Left ventricle myocardium superior (tissue), 1 donor: ENCODE data around the gene RPP30. TPM values are rescaled to one million over a fixed set of nuclear protein-coding genes. Genes with fewer than 3 reads are reported as not detected.
A peak's percentile ranks its signal among the peaks of the same experiment; 100 is the strongest.

Experiments
- ATAC-seq: fragments of 200-7000 bp; cut with Tn5 transposase; one replicate; pipeline ENCODE4 v1.9.1; 2020; ENCODE audit warnings: mild to moderate bottlenecking, moderate library complexity
- DNase-seq: peaks from one replicate; pipeline ENCODE4 v3.0.0-alpha.2; 2020
- intact Hi-C: fragments of 100-400 bp; cut with micrococcal nuclease; formaldehyde crosslinking; loops from one replicate; pipeline ENCODE4 v1.11.0; 2022
- total RNA-seq: library from RNA; stranded (reverse); fragmentation: NEBNext Ultra II Directional; extraction: Animal tissue kit (Norgen Biotek cat#: 25700); gene quantifications from one replicate; pipeline ENCODE4 v1.2.1, GENCODE V29; 2021
- donor health status: DM: no; HTN: yes; CAD: no; lungs with severe emphysema.

The RPP30 gene
- total RNA-seq, 1 donor from 2014 or later: 30.9 TPM

DNA sequence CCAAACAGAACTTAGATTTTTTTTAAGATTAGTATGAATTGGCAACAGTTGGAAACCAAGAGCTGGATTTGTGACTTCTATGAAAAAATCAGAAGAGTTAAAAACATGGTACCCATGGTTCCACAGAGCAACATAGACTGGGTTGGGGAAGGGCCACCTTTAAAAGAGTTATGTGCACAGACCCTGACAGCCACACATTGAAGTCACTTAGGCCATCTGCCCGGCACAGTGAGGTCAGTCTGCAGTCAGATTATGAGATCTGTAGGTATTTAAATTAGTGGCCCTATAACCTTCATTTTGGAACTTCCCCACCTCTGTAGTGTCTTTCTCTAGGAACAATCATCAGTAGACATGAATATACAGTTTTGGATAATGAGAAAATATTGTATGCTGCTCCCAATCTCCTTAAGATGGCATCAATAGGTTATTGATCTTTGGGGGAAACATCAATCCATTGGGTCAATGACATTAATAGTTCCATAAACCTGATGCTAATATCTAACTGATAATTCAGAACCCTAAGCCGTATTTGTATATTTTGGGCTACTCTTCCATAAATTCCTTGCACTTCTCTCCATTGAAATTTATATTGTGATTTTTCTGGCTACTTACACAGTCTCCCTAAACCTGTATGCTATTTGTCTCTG is 42.1 kb downstream of the RPP30 start:
- no peak for ATAC-seq

DNA sequence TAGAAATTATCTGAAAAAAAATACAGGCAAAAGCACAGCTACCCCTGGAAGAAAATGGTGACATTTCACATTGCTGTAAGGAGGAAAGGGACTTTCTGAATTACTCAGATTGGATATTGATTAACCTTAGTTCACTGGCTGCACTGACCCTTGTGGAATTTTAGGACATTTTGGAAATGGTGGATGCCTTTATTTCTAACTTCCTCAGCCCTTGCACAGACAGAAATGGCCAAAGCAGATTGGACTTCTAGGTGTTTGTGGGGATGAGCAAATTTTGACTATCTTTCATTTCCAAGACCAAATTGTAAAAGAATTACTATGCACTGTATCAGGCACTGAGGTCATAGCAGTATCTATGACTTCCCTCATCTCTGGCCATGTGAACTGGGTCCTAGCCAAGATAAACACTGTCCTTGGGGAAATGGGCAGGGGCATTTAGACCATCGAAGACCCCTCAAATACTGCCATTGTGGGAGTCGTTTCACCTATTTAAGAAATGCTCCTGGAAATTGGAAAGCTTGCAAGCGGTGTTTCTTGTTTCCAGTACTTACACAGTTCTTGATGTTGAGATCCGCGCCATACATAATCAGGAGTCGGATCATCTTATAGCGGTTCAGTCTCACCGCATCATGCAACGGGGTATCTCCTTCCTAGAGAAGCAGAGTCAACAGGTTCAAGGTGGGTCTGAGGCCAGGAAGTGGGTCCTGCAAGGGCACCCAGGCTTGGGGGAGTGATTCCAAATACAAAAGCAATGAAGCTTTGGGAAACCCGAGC is 43.4 kb downstream of the RPP30 start:
- ATAC-seq (no peak), DNase-seq (no peak)
- intact Hi-C loops: no loop called here

More for the DNA sequence above, 42.1 kb downstream of the RPP30 start:
- intact Hi-C loops: no loop called here
- no peak for DNase-seq

DNA sequence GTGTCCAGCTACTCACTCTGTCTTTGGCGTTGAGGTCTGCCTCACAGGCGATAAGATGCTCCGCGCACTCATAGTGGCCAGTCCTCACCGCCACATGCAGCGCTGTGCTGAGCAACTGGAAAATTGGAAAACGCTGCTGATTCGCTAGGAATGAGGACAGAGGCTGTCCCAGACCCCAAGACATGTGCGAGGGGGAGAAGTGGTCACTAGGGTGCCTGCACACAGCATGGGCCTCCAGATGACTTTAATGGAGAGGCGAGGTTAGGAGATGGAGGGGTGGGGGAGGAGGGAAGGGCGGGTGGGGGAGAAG is 43.9 kb downstream of the RPP30 start:
- intact Hi-C loops: no loop called here
- DNase-seq: no peak
- ATAC-seq: no peak

DNA sequence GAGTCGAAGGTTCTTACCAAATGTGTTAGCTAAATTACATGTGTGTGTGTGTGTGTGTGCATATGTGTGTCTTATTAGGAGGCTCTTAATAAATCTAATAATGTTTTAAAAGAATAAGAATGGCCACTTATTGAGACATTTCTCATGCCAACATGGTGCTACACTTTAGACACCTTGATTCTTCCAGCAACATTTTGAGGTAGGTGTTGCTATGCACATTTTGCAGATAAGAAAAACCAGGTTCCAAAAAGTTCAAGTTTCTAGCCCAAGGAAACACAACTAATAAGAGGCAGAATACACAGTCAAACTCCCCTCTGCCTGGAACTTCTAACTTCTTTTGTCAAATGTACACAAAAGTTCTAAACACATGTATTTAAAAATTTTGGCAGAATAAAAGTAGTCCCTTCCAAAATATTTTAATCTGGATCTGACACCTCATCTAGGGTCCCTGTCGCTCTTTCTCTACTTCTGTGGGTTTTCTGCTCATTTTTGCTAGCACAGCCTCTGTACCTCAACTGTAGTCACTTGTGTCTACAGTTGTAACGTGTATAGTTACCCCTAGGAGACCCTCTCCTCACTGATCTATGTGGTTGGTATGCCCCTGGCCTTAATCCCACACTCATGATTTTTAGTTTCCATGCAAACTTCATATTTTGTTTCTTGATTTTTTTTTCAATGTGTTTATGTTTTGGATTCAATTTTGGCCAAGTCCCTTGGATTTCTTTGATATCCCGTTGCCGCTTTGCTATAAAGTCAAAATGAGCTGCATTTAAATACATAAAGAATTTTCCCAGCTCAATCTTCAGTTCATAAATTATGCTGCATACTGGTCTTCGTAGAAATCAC is 44.8 kb downstream of the RPP30 start:
- ATAC-seq (no peak), DNase-seq (no peak)
- intact Hi-C loops: no loop called here

DNA sequence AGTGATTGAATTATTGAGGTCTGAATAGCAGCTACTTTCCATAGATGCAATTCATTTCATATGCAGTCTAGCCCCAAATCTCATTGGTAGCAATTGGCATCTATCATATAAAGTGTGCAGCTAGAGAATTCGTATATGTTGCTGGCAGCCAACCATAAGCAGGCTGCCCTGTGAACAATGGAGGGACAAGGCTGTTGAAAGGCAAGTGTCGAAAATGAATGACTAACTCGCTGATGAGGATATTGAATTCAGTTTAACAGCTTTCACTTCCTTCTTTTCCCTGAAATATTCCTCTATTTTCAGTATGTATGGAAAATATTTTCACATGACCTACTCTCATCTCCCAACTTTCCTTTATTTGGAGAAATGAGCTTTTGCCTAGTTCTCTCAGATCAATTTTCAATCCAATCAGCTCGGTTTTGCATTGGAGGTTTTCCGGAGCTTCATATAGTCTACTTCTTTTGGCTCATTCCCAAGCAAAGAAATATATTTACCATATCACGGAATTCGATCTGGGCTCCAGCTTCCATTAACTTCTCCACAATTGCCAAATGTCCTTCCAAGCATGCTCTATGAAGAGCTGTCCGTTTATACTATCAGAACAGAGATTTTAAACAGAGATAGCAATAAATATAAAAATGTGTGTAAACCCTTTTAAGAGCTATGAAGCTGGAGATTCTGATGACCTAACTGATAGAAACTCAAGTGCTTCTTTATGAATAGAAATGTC is 45.6 kb downstream of the RPP30 start:
- ATAC-seq: no peak
- no peak for DNase-seq
- intact Hi-C loops: no loop called here

DNA sequence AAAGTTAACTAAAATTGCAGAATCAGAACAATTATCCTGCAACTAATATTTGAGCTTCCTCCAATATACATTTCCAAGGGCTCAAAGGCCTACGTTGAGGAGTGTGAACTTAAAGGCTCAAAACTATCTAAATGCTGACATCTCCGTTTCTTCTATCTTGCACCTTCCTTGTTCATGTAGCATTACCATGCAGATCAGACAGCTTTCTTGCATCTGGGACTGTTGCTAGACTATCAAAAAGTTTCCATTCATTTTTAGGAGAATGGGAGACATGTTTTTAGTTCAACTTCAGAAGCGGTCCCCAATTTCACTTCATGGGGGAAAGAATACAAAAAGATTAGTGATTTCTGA is 46.2 kb downstream of the RPP30 start:
- intact Hi-C loops: no loop called here
- ATAC-seq (no peak), DNase-seq (no peak)

DNA sequence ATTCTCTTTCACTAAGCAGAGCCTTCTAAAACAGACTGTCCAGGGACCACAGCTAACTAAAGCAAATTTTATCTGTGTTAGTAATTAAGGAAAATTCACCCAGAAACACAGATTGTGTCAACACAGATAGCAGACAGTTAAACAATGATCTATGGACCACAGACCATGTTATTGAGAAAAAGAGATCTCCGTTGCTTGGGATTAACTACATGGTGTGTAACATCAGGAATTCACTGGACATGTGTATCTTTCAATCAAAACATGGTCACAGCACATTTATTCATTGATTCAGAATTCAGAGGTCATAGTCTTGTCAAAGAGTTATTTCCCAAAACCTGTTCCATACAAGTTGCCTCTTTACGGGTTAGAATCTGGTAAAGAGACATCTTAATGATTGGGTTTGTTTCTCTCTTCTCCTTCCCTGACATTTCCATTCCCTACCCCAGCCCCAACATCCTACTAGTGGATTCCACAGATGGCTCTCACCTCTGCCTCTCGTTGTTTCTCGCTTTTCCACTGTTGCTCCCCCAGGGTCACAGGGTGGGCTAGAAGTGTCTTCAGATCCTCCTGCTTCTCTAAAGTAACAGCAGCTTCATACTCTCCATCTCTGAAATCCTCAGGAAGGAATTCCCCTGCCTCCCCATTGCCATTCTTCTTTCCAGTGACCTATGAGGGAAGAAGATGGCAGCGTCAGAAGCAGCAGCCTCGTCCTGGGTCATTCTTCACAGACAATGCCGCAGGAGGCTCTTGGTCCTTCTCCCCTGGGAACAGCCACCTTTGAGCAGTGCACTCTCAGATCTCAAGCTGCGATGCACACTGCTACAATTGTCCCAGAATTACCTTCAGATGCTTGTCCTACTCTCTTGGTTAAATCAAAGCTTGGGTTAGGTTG is 48.2 kb downstream of the RPP30 start:
- DNase-seq (no peak), ATAC-seq (peak; percentile 5)
- intact Hi-C loops: no loop called here

DNA sequence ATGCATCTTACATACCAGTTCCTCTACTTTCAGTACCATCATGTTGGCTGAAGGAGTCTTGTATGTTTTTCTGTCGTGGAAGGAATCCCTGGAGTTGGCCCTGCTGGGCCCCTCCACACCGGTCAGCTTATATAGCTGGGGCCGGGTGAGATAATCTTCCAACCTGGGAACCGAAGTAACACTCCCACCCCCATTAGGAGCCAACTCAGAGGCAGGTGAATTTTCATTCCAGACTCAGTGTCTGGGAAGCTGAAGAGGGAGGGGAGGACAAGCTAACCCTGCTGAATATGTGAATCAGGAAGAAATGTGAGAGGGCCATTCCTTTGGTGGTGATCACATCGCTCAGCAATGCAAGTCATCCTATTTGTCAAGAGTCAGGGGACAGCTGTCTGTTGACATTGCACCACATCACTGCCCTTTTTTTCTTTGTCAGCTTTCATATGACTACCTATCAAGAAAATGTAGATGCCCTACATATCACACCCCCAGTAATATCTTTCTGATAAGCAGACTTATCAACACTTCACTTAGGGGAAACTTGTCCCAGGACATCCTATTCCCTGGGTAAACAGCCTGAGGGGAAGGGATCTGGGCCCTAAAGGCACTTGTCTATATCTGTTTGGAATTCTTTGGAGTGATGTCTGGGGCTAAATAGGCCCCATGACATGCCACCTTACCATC is 49.4 kb downstream of the RPP30 start, which contains the start of gene ANKRD1:
Gene ANKRD1, minus strand, starts transcription at position 102 of the 681 bp plus-strand sequence. Its CDS starts 60 bp downstream, at position 42.
- intact Hi-C loops: no loop called here
- peak; percentile 87 for ATAC-seq
- DNase-seq: peak; percentile 71

DNA sequence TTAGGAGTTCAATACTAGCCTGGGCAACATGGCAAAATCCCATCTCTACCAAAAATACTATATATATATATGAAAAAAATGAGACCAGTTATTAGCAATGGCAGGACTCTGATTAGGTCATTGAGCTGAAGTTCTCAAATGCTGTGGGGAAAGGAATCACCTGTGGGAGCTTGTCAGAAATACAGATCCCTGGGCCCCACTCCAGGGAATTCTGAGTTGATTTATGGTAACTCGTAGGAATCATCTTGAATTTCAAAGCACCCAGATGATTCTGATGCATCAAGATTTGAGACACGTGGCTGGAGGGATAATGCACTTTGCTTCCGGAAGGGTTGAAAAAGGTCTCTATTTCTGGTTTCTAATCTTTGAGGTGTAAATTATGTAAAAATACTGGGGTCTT is 50.1 kb downstream of the RPP30 start:
- ATAC-seq: no peak
- intact Hi-C loops: no loop called here
- no peak for DNase-seq

DNA sequence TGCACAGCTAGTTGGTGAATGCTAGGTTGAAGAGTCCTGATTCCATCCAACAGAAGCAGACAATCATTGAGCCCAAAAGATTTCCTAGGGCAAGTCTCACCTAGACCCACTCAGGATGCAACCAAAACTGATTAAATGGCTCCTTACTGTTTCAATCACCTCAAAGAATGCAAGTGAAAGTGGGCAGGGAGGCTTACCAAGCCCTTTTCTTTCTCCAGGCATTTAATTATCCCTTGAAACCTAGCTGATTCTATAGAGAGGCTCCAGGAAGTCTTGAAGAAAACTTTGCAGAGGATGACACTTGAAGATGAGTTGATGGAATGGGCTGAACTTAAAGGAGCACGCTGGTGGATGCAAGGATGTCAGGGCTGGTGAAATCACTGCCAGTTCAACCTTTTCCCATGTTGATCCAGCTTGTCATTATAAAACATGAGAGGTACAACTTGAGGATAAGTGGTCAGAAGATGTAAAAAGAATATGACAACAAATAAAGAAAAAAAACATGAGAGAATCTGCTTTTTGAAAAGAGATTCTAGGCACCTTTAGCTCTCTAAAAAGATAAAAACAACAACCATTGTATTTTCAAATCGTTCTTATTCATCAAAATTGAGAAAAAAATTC is 51.4 kb downstream of the RPP30 start:
- intact Hi-C loops: no loop called here
- ATAC-seq (no peak), DNase-seq (no peak)

DNA sequence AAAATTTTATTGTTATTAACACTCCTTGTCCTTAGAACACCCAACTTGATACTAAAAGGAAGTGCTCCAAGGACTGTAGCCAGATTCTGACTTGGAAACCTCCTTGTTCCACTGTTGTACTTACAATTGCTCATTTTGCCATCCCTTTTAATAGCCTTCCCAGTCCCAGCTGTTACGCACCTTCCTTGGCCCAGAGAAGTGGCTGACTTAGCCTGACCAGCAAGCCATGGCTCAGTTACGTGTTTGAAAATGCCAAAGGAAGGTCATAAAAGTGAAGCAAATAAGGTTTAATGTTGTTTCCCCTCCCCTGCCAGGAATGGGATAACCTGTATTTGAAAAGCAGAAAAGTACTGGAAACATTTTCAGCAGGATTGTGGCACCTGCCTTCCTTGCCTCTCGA is 52.8 kb downstream of the RPP30 start:
- intact Hi-C loops: no loop called here
- no peak for DNase-seq
- no peak for ATAC-seq

DNA sequence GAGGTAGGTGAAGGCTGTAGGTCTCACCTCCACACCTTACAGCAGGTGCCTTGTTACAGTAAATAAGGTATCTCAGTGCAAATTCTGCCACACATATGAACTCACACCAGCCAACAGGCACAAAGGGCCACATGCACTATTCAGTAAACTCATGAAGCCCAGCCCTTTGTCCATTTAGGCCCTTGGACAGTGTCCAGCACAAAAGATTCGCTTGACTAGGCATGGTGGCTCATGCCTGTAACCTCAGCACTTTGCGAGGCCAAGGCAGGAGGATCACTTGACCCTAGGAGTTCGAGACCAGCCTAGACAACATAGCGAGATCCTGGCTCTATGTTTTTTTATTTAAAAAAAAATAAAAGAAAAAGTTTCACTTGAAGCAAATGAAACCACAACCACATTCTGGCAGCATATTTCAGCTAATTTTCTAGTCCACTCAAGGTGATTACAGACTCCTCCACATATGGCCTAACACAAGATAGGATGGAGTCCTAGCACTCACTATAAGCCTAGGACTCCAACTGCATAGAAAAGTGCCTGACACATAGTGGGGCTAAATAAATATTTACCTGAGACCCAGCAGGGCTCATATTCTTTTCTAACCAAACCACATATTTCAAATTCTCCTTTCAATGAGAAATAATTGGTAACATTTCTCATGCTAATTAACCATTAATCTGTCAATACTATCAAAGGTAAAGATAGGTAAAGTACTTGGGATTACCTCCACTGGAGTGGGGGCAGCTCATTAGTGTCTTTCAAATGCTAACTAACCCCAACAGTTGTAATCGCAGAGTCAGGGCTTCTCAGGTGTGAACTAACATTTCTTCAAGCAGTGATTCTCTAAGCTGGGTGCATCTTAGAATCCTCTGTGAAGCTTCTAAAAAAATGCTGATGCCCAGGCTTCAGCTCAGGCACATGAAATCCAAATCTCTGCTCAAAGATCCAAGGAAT is 53.6 kb downstream of the RPP30 start:
- intact Hi-C loops: no loop called here
- ATAC-seq (no peak), DNase-seq (no peak)

DNA sequence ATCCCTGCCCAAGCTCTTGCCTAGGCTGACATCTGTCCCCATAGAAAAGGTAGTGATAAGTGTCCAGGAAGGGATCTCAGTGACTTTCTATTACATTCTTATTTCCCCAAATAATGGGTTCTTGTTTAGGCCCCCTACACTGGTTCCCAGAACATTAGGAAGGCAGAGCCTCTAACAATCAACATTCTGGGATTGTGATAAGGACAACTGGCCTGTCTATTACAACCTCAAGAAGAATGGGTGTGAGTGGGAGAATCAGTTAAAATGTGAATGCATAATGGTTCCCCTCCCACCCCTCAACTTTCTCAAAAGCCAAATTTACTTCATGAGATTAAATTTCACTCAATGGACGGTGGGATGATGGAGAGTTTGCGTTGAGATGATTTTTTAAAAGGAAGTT is 55.5 kb downstream of the RPP30 start:
- ATAC-seq: no peak
- DNase-seq: no peak
- intact Hi-C loops: no loop called here

DNA sequence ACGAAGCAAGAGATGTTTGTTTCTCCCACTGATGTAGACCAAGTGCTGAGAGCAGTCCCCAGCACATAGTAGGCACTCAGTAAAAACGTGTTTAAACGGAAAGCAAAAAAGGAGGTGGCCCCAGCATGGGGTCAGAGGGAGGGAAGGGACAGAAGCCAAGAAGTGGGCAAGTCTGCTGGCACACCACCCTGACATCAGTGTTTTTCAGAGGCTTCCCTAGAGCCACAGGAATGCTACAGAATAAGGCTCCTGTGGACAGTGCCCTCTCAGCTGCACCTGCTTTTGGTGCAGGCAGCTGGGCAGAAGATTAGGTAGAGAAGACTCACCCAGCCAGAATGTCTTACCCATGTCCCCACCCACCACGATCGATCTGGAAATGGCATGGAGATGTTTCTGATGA is 57.4 kb downstream of the RPP30 start:
- intact Hi-C loops: no loop called here
- ATAC-seq (no peak), DNase-seq (no peak)

DNA sequence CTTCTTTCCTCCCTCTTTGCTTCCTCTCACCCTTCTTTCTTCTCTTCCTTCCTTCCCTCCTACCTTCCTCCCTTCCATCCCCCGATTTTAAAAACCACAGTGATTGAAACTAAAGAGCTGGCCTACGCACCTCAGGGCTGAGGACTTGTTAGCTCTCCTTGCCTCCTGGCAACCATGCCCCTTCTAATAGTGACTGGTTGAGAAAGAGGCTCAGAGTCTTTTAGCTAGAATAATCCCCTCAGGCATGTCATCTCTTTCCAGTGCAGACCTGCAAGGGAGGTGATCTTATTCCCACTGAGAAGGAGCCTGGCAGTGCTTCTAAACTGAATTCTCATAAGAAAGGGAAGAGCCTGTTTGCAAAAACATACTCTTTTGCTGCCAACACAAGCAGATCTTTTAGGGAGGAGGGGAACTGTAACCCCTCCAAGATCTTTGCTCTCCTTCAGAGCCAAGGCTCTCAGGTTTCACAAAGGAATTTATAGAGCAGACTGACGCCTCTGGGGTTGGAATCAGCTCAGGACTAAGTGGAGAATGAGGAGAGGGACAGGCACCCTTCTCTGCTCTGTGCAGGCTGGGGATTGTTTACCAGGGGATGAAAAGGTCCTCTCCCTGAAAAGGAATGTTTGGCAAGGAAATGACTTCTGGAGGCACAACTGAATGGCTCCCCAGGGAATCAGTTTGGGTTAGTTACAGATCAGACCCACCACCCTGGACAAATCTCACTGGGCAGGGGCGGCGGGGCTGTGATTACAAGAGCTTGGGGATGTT is 58.5 kb downstream of the RPP30 start:
- ATAC-seq: peak; percentile 90
- no peak for DNase-seq
- intact Hi-C loops: no loop called here
